22Rv1 (cell line): Measurements from ENCODE around the gene STARD3.

Source experiments
- ZFX ChIP-seq: fragments of 450-650 bp; IDR thresholded peaks from 2 replicates; pipeline ENCODE4 v1.6.1; 2017; ENCODE audit warnings: antibody characterized with exemption, borderline replicate concordance
- TF ChIP-seq, protein P1 (sequence below): fragments of 450-650 bp; IDR thresholded peaks from 2 replicates; pipeline ENCODE4 v1.5.1; 2017; ENCODE audit warnings: mild to moderate bottlenecking

GRCh38 chr17:39611401-39612112 is 25.4 kb upstream of the STARD3 start:
- TF ChIP-seq, protein P1, sequence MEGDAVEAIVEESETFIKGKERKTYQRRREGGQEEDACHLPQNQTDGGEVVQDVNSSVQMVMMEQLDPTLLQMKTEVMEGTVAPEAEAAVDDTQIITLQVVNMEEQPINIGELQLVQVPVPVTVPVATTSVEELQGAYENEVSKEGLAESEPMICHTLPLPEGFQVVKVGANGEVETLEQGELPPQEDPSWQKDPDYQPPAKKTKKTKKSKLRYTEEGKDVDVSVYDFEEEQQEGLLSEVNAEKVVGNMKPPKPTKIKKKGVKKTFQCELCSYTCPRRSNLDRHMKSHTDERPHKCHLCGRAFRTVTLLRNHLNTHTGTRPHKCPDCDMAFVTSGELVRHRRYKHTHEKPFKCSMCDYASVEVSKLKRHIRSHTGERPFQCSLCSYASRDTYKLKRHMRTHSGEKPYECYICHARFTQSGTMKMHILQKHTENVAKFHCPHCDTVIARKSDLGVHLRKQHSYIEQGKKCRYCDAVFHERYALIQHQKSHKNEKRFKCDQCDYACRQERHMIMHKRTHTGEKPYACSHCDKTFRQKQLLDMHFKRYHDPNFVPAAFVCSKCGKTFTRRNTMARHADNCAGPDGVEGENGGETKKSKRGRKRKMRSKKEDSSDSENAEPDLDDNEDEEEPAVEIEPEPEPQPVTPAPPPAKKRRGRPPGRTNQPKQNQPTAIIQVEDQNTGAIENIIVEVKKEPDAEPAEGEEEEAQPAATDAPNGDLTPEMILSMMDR, result no peak
- TF ChIP-seq ZFX, result no peak
